ENCODE data around the gene RELT. TPM values are rescaled to one million over a fixed set of nuclear protein-coding genes. Genes with fewer than 3 reads are reported as not detected.

RELT gene
- total RNA-seq, 1 experiment from 2014 or later: 13.8 TPM

- TF ChIP-seq MAX (IDR thresholded peaks at IDR 0.05) (no peak), EZH2phosphoT487 (IDR thresholded peaks at IDR 0.05; ENCODE audit: borderline replicate concordance) (no peak), EZH2 (IDR thresholded peaks at IDR 0.05) (no peak), ZBTB33 (IDR thresholded peaks at IDR 0.05; ENCODE audit: extremely low read depth, insufficient replicate concordance, low read length) (no peak), SIN3A (IDR thresholded peaks at IDR 0.05; ENCODE audit: low read depth) (no peak), ATF3 (IDR thresholded peaks at IDR 0.05) (no peak), CEBPB (IDR thresholded peaks at IDR 0.05; ENCODE audit: low read depth) (no peak)
Observed at GRCh38 chr11:73333640-73334383, 42.4 kb upstream of the RELT start (continued).

GRCh38 chr11:73334384-73335203, 41.6 kb upstream of the RELT start:
- Histone ChIP-seq H3K27me3 (ENCODE audit: insufficient read depth, low read length) (no peaks in the 10 kb centered on the region), H3K79me2 (ENCODE audit: insufficient read depth, low read length) (0 out of 2 replicates have a peak, but pooled peaks cover 6% of the 10 kb centered on the region), H4K20me1 (ENCODE audit: insufficient read depth) (no peaks in the 10 kb centered on the region), H3K27ac (ENCODE audit: low read depth, low read length) (peak overlapping the region; percentile 38), H3K36me3 (ENCODE audit: control insufficient read depth in 1 of 2, insufficient read depth in 2 of 2, low read length in 2 of 2) (no peaks in the 10 kb centered on the region), H3K4me3 (replicated peaks in 1 of 2; ENCODE audit: low read depth in 1 of 2, low read length in 2 of 2) (peak overlapping the region in 1 of 2 experiments; percentile 12; a peak in 1 of 4 replicates), H2AFZ (ENCODE audit: low read depth, low read length, poor library complexity, severe bottlenecking) (no peak overlapping the region), H3K4me1 (ENCODE audit: control insufficient read depth in 1 of 2, insufficient read depth in 2 of 2, low read length in 2 of 2) (peaks cover 27 to 44% of the 10 kb centered on the region in 2 experiments), H3K9ac (ENCODE audit: low read length) (peak overlapping the region; percentile 37), H3K4me2 (ENCODE audit: low read length) (peak overlapping the region; percentile 69), H3K9me3 (ENCODE audit: control insufficient read depth in 1 of 2, insufficient read depth in 1 of 2, low read depth in 1 of 2, low read length in 2 of 2) (no peaks in the 10 kb centered on the region), H3K9me2 (ENCODE audit: insufficient read depth) (no peaks in the 10 kb centered on the region)
- ATAC-seq (peak; percentile 59), DNase-seq (ENCODE audit: low read depth, low spot score) (peak; percentile 15)
- ChIA-PET CTCF (interaction anchor here (1.0 to 4.6 kb wide), 14 partner anchors 8 to 152 kb away, joined by 3 to 77 read pairs (median 6); partner anchors contain the start of gene ARHGEF17), POLR2A (interaction anchor here (1.0 to 1.3 kb wide), 2 partner anchors 8 to 26 kb away, joined by 3 to 4 read pairs; no protein-coding TSS in a partner anchor), RAD21 (ENCODE audit: low non-redundant PET in 1 of 2, low total read pairs in 2 of 2, uncharacterized antibody in 2 of 2, unreplicated experiment in 2 of 2) (interaction anchor here (0.7 to 2.8 kb wide), 5 partner anchors 11 to 78 kb away, joined by 3 to 12 read pairs (median 4); no protein-coding TSS in a partner anchor)
- BruUV-seq (replicated peaks): no TSS peak
- intact Hi-C loops (cut with micrococcal nuclease): loop anchor here (1.0 to 5.0 kb wide), 4 partner anchors 27 to 150 kb away; no protein-coding TSS in a partner anchor
- no peak for TF ChIP-seq EGR1 (IDR thresholded peaks at IDR 0.05; ENCODE audit: low read depth)
- TF ChIP-seq ZBTB33 (IDR thresholded peaks at IDR 0.05; ENCODE audit: extremely low read depth, insufficient replicate concordance, low read length): no peak
- TF ChIP-seq POLR2A (IDR thresholded peaks at IDR 0.05; ENCODE audit: borderline replicate concordance, extremely low read depth, insufficient read depth, insufficient read length): no peak
- TF ChIP-seq EZH2phosphoT487 (IDR thresholded peaks at IDR 0.05; ENCODE audit: borderline replicate concordance): no peak
- TF ChIP-seq REST (IDR thresholded peaks at IDR 0.05; ENCODE audit: low read depth): no peak
- no peak for TF ChIP-seq SIN3A (IDR thresholded peaks at IDR 0.05; ENCODE audit: low read depth)
- TF ChIP-seq ZFX (IDR thresholded peaks at IDR 0.05): no peak
- TF ChIP-seq SP1 (IDR thresholded peaks at IDR 0.05; ENCODE audit: low read depth): no peak
- TF ChIP-seq JUND (IDR thresholded peaks at IDR 0.05): peak; percentile 54
- TF ChIP-seq EZH2 (IDR thresholded peaks at IDR 0.05): no peak
